Measurements from ENCODE around the gene BIRC2. TPM values are rescaled to one million over a fixed set of nuclear protein-coding genes. Genes with fewer than 3 reads are reported as not detected.

The BIRC2 gene
- total RNA-seq, 4 donors from 2014 or later, result 43.9 to 152 (median 72.9) TPM

DNA sequence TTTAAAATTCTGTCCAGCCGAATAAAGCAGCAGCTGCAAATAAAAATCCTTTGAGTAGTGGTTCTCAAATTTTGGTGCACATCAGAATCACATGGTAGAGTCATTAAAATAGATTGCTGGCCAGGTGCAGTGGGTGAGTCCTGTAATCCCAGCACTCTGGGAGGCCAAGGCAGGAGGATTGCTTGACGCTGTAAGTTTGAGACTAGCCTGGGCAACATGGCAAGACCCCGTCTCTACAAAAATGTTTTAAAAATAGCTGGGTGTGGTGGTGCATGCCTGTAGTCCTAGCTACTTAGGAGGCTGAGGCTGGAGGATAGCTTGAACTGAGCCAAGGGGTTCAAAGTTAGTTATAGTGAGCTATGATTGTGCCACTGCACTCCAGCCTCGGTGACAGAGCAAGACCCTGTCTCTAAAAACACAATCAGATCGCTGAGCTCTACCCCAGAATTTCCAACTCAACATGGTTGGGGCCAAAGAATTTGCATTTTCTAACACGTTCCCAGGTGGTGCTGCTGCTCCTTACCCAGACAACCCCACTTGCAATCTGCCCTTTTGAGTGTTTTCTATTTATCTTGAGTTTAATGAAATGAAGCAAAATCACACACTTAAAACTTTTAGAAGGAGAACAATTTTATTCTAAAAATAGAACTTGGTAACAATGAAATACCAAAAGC is 48.8 kb downstream of the BIRC2 start:
- Histone ChIP-seq H3K4me3 (replicated peaks in 1 of 3) (no peak overlapping the region), H3K4me1 (peaks cover 36 to 42% of the 10 kb centered on the region in 2 donors), H3K27ac (peak overlapping the region; percentile 59 to 84 (median 61)), H3K36me3 (peaks cover 3 to 9% of the 10 kb centered on the region in 2 donors), H3K9me3 (no peaks in the 10 kb centered on the region), H3K27me3 (no peaks in the 10 kb centered on the region)
- intact Hi-C loops (cut with DNase I), result loop anchor here (10.0 kb wide), 1 partner anchor 51 kb away; the partner anchor contains the start of gene BIRC2
- 70 to 72% methylated on average over 6 of the region's 6 CpGs for WGBS, 2 donors
- TF ChIP-seq, protein P1, sequence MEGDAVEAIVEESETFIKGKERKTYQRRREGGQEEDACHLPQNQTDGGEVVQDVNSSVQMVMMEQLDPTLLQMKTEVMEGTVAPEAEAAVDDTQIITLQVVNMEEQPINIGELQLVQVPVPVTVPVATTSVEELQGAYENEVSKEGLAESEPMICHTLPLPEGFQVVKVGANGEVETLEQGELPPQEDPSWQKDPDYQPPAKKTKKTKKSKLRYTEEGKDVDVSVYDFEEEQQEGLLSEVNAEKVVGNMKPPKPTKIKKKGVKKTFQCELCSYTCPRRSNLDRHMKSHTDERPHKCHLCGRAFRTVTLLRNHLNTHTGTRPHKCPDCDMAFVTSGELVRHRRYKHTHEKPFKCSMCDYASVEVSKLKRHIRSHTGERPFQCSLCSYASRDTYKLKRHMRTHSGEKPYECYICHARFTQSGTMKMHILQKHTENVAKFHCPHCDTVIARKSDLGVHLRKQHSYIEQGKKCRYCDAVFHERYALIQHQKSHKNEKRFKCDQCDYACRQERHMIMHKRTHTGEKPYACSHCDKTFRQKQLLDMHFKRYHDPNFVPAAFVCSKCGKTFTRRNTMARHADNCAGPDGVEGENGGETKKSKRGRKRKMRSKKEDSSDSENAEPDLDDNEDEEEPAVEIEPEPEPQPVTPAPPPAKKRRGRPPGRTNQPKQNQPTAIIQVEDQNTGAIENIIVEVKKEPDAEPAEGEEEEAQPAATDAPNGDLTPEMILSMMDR (IDR thresholded peaks at IDR 0.05), result no peak
- TF ChIP-seq POLR2A (IDR thresholded peaks at IDR 0.05), result peak in 1 of 2 donors; percentile 11
- DNase-seq, result peak in 1 of 2 donors; percentile 12

DNA sequence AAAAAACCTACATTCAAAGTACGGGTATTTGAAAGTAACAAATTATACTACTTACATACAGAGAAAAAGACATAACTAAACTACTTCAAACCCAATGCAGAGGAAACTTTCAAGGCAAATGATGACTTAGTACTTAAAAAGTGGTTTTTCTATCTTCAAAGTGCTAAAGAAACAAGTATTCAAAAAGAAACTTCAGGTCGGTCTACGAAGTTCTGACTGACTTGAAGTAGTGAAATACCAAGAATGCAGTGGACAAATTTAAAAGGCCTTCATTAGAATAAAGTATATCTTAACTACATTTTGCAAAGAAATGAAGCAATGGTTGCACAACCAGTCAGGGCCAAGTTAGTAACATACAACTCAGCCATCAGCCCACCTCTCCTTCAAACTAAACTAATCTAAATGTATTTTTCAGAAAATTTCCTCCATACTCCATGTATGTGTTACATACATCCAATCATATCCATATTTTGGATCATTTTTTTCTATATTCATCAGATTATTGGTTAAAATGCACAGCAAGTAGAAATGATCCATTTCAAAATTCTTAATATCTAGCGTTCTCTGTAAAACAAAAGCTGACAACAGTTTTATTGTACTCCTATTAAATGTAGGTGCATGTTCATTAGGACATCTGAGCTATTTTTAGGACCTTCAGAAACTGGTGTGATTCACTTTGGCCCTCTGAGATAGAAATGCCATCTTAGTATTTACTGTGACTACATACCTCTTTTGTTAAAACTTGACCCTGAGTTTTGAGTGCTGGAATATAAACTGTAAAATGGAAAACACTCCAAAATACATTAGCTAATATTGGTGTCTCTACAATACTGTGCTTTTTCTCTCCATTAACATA is 49.9 kb downstream of the BIRC2 start:
- H3K4me3 ChIP-seq (replicated peaks in 1 of 3), result no peak overlapping the region
- peak overlapping the region; percentile 59 to 84 (median 61) for H3K27ac ChIP-seq
- H3K9me3 ChIP-seq, result no peaks in the 10 kb centered on the region
- 51 to 53% methylated on average over 4 of the region's 4 CpGs for WGBS, 2 donors
- H3K4me1 ChIP-seq, result peaks cover 36 to 42% of the 10 kb centered on the region in 2 donors
- H3K36me3 ChIP-seq, result peaks cover 10 to 13% of the 10 kb centered on the region in 2 donors
- DNase-seq, result no peak
- intact Hi-C loops (cut with DNase I), result loop anchor here (10.0 kb wide), 1 partner anchor 52 kb away; the partner anchor contains the start of gene BIRC2
- TF ChIP-seq POLR2A (IDR thresholded peaks at IDR 0.05), result no peak
- TF ChIP-seq, protein P1 (IDR thresholded peaks at IDR 0.05), result no peak
- no peaks in the 10 kb centered on the region for H3K27me3 ChIP-seq

DNA sequence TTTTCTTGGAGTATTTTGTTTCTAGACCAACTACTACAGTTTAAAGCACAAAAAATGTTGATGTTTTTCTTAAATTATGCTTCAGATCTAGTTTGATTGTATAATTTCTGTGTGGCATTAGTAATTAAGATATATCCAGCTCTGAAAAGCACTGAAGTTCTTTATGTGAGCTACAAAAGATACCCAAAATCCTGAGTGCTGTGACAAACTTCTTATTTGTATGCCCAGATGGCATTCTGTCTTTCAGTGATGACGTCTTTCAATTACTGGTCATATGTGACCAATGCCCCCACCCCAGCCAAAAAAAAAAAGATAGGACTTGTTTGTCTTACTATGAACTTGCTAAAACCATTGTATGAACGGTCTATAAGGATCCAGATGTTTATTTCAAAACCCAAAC is 51.3 kb downstream of the BIRC2 start:
- no peaks in the 10 kb centered on the region for H3K27me3 ChIP-seq
- peak overlapping the region; percentile 18 to 84 (median 61) for H3K27ac ChIP-seq
- intact Hi-C loops (cut with DNase I), result loop anchor here (10.0 kb wide), 1 partner anchor 53 kb away; the partner anchor contains the start of gene BIRC2
- peaks cover 36 to 42% of the 10 kb centered on the region in 2 donors for H3K4me1 ChIP-seq
- H3K4me3 ChIP-seq (replicated peaks in 1 of 3), result no peak overlapping the region
- H3K9me3 ChIP-seq, result no peaks in the 10 kb centered on the region
- WGBS, 2 donors, result 87 to 96% methylated on average over 2 of the region's 2 CpGs
- no peak for DNase-seq
- peaks cover 10% of the 10 kb centered on the region in 2 donors for H3K36me3 ChIP-seq
- no peak for TF ChIP-seq POLR2A (IDR thresholded peaks at IDR 0.05)
- TF ChIP-seq, protein P1 (IDR thresholded peaks at IDR 0.05), result no peak

DNA sequence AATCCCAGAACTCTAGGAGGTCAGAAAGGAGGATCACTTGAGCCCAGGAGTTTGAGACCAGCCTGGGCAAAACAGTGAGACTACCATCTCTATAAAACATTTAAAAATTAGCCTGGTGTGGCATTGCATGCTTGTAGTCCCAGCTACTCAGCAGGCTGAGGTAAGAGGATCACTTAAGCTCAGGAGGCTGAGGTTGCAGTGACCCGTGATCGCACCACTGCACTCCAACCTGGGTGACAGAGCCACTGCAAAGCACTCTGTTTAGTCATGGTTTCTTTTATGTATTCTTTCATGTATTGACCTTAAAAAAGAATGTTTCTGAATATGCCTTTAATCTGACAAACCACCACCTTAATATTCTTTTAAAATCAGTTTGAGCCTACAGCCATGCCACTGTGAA is 52.2 kb downstream of the BIRC2 start:
- no peaks in the 10 kb centered on the region for H3K27me3 ChIP-seq
- 30 to 45% methylated on average over 2 of the region's 2 CpGs for WGBS, 2 donors
- H3K27ac ChIP-seq, result peak overlapping the region; percentile 61 to 84 (median 79)
- peak; percentile 83 for DNase-seq
- no peaks in the 10 kb centered on the region for H3K9me3 ChIP-seq
- intact Hi-C loops (cut with DNase I), result loop anchor here (10.0 kb wide), 1 partner anchor 54 kb away; the partner anchor contains the start of gene BIRC2
- no peak overlapping the region for H3K4me3 ChIP-seq (replicated peaks in 1 of 3)
- peaks cover 10% of the 10 kb centered on the region in 2 donors for H3K36me3 ChIP-seq
- H3K4me1 ChIP-seq, result peaks cover 36 to 42% of the 10 kb centered on the region in 2 donors
- TF ChIP-seq, protein P1 (IDR thresholded peaks at IDR 0.05), result no peak
- TF ChIP-seq POLR2A (IDR thresholded peaks at IDR 0.05), result peak in 1 of 2 donors; percentile 33
